Left colon (tissue), 2 donors: Measurements from ENCODE around the gene GRID2. TPM values are rescaled to one million over a fixed set of nuclear protein-coding genes. Genes with fewer than 3 reads are reported as not detected.

Source experiments
- ATAC-seq: fragments of 200-7000 bp; cut with Tn5 transposase; one replicate; pipeline ENCODE4 v1.9.1; 2020; ENCODE audit warnings: mild to moderate bottlenecking, moderate library complexity
- DNase-seq, 2 donors: peaks; one replicate each; pipeline ENCODE4 v3.0.0-alpha.2; 2020
- intact Hi-C, 2 donors: fragments of 100-400 bp; cut with DNase I in 1 of 2; cut with micrococcal nuclease in 1 of 2; formaldehyde crosslinking; loops; one replicate each; pipeline versions ENCODE4 v1.11.2 to v1.14.0; 2022; cut with DNase I, micrococcal nuclease
- total RNA-seq, 2 donors: library from RNA; stranded (reverse); fragmentation: NEBNext Ultra II Directional; extraction: Animal tissue kit (Norgen Biotek cat#: 25700); gene quantifications; one replicate each; pipeline ENCODE4 v1.2.1, GENCODE V29; 2021
- donor health status: DM: no; HTN: no; CAD: no.
- donor health status: DM: yes; HTN: yes; CAD: no.

GRID2 gene
- total RNA-seq, 2 donors from 2014 or later: not detected

DNA sequence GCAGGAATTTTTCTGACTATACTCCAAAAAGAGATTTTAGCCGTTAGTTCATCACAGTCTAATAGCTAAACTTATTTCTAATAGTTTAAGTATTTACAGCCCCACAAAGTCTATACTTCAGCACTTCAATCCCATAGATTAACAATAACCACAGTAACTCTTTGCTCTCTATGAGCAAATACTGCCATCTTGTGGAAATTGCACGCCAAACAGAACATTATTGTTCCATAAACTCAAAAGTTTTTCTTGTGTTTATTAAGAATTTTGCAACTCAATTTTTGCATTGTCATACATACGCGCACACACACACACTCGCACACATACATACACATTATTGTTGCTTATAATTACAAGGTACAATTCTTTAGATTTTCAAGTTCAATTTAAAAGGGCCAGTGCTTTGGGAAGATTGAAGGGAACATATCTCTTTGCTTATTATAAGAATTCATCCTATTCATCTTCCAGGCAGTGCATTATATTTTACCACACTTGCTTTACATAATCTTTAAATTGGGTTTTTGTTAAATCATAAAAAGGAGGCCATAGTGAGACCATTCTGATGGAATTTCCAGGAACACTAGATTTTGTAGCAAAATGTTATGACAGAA is 1461.0 kb downstream of the GRID2 start:
- intact Hi-C loops: no loop called here
- DNase-seq (no peak), ATAC-seq (peak; percentile 43)

DNA sequence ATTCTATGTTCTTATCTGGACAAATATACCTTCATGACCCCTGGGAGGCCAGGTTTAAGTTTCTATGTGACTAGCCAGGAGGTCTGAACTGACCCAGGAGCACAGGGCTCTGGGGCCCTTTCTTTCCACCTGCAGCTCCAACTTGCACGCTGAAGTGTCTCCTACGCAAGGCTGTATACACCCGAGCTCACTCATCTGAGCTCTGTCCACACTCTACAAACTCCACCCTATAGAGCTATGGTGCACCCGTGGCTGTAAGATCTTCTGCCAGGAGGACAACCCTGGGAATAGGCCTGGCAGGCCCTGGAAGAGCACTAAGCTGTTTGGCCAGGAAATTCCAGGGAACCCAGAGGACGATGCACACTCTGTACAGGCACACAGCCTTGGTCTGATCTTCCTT is 1464.2 kb downstream of the GRID2 start:
- DNase-seq (no peak), ATAC-seq (no peak)
- intact Hi-C loops: no loop called here

DNA sequence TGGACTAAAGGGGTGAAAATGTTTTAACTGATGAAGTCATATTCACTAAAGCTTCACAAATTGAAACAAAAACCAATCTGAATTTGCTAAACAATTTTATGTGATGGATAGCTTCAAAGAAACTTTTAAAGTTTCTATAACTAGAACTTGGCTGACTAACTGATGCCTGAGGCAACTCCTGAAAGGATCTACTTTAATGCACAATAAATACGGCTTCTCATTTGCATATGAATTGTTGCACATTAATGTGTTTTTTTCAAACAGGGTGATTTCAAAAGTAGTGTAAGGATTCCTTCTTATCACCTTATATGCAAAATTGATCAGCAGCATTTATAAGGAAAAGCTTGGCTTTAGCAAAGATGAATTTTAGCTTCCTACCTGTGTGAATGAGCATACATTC is 1466.4 kb downstream of the GRID2 start:
- intact Hi-C loops: no loop called here
- ATAC-seq (no peak), DNase-seq (no peak)

DNA sequence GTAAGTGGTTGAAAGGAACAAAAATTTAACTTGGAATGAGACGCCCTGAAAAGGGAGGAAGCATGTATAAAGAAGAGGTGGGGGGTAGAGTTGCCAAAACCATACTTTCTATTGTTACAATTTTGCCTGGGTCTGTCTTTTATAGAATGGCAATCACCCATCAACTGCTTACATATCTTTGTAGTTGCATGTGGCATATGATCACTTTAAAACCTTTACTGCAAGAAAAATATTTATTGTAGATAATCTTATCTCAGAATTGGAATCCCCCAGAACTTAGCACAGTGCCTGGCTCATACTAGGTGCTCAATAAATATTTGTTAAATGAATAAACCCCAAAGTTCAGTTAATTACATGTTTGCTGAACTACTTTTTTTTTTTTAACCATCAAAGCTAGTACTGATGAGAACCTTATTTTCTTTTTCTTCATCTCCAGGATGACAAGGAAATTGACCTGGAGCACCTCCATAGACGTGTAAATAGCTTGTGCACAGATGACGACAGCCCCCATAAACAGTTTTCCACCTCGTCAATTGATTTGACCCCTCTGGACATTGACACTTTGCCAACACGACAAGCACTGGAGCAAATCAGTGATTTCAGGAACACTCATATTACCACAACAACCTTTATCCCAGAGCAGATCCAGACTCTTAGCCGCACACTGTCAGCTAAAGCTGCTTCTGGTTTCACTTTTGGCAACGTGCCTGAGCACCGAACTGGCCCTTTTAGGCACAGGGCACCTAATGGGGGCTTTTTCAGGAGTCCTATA is 1468.1 kb downstream of the GRID2 start:
- peak; percentile 58 for ATAC-seq
- peak; percentile 7 to 29 for DNase-seq
- intact Hi-C loops: no loop called here

DNA sequence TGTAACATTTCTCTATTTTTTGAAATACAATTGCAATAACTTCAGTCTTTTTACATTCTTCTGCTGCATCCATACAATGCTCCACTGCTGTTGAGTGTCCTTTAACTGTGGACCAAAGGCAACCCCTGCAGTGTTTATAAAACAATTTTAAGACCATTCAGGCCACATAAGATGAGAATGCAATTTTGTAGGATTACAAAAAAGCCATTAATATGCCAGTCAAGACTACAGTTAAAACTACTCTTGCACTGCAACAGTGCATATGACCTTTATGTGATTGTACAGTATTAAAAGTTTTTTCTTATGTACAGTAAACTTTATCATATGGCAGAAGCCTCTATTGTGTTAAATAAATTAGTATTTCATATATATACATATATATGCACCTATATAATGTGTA is 1469.1 kb downstream of the GRID2 start:
- DNase-seq: no peak
- ATAC-seq: no peak
- intact Hi-C loops: no loop called here

DNA sequence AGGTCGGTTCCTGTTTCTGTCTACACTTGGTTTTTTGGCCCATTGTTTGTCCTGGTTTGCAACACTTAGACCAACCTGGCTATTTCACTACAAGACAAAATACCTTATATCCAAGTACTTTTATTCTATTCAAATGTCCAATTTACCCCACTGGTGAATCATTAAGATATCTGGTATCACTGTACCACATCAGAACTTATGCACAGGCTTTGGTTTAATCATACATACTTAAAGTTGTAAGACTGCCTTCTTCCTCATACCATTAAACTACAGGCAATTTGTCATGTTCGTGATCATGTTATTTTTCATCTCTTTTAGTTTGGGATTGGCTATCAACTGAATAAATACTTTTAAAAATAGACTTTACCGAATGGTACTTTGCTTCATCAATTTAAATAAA is 1471.8 kb downstream of the GRID2 start:
- DNase-seq (no peak), ATAC-seq (no peak)
- intact Hi-C loops: no loop called here

DNA sequence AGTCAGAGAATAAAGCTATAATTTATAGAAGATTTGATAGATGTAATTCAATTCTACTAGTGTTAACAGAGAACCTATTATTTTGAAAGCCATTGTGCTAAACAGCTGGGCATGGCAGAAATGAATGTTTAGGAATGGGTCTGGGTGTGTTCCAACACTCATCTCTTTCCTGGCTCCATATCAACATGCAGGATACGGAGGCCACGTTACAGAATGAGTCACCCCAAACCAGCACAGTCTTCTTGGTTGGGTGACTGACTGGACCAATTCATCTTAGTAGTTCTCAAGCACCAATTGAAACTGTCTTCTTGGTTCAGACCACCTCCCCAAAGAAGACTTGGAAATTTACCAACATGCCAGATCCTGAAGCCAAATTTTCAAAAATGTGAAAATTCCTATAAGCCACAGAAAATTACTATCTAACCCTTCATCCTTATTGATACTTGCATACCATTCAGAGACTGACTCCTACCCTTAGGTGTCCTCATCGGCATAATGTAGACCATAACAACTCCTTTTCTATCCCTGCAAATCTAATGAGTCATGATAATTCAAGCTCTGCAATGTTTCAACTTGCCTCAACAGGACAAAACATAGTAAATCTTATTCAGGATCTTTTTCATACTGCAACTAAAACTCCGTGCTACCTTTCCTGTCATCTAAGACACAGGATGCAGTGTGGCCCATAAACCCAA is 1472.8 kb downstream of the GRID2 start:
- no peak for DNase-seq
- intact Hi-C loops: no loop called here
- no peak for ATAC-seq

DNA sequence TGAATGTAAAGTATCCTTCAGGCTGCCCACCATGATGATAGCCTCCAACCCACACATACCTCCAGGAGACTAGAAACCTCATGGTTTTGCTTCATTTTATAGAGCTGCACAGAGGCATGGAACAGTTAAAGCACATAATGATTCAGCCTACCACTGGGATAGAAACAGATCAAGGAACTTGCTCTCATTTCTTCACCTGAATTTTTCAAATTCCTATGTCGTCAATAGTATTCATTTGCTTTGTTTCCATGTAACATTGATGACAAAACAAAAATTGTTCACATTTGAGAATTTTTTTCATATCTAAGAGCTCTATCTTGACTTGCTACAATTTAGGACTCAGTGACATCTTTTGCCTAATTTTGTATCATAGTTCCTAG is 1473.3 kb downstream of the GRID2 start:
- ATAC-seq (no peak), DNase-seq (no peak)
- intact Hi-C loops: no loop called here

DNA sequence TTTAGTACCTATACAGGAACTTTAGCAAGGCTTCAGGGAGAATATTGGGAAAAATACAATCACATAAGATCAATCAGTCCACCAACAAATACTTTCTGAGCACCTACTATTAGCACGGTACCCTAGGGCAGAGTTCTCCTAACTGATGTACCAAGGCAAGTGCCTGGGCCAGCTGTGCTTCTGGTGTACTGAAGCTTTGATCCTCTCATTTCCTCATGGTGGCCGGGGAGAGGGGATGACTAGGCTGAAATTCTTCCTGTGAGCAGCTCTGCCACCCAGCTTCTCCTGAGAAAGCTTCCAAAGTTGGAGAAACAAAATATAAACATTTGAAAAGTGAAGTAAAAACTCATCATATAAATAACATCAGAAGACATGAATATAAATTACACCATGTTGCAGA is 1475.5 kb downstream of the GRID2 start:
- DNase-seq (no peak), ATAC-seq (no peak)
- intact Hi-C loops: no loop called here

DNA sequence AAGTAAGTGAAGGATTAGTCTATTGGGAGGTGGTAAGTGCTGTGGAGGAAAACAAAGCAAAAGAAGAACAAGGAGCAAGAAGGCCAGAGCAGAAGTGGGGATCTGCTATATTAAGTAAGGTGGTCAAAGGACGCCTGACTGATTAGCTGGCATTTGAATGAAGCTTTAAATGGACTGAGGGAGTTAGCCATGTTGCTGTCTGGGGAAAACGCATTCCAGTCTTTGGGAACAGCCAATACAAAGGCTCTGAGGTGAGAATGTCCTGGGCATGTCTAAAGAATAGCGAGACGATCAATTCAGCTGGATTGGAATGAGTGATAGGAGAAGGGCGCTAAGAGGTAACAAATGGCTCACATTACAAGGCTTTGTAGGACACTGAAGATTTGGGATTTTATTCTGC is 1476.3 kb downstream of the GRID2 start:
- DNase-seq: no peak
- intact Hi-C loops: no loop called here
- no peak for ATAC-seq

DNA sequence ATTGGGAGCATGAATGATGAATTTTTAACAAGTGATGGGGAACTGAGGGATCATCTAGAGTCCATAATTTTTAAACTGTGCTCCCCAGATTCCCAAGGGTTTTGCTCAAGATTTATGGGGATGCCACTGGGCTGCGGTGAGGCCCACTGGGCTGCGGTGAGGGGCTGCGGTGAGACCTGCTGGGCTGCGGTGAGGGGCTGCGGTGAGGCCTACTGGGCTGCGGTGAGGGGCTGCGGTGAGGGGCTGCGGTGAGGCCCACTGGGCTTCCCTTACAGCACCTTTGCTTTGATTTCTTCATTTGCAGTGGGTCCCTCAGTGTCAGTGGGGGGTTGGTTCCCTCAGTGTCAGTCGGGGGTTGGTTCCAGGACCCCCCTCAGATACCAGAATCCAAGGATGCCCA is 1477.4 kb downstream of the GRID2 start:
- DNase-seq: no peak
- ATAC-seq: no peak
- intact Hi-C loops: no loop called here

DNA sequence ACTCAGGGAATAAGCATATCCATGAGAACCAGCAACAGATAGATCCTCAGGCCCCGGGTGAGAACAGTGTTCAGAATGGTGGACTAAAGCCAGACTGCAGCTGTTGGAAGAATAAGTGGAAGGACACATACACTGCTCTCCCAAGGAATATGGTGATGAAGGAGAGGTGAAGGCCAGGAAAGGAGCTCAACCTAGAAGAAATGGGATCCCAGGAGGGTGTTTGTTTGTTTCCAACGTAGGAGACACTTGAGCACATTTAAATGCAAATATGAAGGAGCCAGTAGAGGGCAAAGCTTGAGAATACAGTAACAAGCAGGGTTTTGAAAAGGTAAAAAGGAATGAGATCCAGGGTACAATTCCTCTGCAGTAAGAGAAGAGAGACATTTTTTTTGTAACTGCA is 1482.4 kb downstream of the GRID2 start:
- intact Hi-C loops: no loop called here
- ATAC-seq (no peak), DNase-seq (no peak)

DNA sequence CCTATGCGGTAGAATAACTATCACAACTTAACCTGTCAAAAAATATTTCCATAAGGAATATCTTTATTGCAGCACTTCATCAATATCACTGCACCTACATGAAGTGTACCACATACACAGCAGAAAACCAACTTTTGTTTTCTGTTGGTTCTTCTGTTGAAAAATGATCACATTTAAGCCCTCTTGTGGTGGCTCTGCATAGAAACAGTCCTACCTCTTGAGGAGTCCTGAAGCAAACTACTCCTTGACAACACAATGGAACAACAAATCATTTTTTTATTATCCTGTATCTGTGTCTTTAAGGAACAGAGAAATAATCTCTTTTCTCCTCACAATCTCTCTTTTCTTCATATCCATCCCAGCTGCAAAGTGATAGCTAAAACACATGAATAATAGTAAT is 1484.9 kb downstream of the GRID2 start:
- intact Hi-C loops: no loop called here
- ATAC-seq (no peak), DNase-seq (no peak)

DNA sequence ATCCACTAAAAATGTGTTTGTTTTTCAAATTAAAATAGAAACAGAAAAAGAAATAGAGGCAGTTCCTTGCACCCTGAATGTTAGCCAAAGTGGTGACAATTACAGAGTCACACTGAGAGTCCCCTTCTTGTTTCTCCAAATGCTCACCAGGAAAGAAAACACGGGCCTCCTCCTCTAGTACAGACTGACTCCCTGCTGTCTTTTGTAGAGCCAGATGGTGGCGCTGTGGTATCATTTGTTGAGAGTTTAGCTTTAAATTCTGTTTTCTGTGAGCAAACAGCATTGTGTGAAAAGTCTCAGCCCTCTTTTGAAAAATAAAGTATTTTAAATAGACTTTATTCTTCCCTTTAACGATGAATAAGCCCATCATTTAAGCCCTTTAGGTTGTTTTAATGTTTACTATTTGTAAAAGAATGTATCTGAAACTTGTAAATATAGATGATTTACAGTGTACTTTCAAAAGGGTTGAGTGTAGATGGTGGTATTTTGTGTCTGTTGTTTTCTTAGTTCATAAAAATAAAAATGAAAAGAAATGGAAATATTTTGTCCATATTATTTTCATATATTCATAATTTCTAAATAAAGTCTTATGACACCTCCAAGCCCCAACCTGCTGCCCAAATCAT is 1487.9 kb downstream of the GRID2 start:
- DNase-seq (peak; percentile 28 to 62), ATAC-seq (peak; percentile 75)
- intact Hi-C loops: loop anchor here in 1 of 2 donors (2.0 kb wide), 1 partner anchor 335 kb away; no protein-coding TSS in a partner anchor

DNA sequence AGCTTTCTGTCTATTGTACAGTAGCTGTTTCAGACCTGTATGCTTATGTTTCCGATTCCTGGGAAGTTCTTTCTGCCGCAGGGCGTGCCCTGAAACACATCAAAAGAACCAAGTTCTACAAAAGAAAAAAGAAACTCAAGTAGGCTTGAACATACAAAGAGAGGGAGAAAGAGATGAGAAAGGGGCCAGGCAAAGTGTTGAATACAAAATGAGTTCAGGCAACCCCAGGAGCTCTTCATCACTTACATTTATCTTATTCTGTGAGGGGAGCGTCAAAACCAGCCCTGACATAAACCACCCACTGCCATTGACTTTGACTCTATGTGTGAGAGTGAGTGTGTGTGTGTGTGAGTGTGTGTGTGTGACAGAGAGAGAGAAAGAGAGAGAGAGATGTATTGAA is 1498.3 kb downstream of the GRID2 start:
- DNase-seq (no peak), ATAC-seq (no peak)
- intact Hi-C loops: no loop called here

DNA sequence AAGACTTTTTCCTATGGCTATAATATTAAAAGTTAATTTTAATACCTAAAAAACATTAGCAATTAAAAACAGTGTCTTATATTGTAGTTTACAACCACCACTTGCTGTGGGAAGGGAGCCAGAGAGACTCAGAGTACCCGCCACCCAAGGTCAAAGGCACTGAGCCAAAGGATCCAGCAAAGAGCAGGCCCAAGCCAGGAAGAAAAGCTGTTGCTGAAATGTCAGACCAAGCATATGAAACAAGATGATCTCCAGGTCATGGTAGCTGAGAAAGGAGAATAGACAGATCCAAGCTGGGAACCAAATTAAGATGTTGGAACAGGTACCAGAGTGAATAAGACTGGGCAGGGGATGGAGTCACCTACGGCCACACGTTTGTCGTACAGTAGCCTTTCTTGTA is 1506.0 kb downstream of the GRID2 start:
- ATAC-seq (peak; percentile 71), DNase-seq (peak; percentile 41 to 56)
- intact Hi-C loops: no loop called here

DNA sequence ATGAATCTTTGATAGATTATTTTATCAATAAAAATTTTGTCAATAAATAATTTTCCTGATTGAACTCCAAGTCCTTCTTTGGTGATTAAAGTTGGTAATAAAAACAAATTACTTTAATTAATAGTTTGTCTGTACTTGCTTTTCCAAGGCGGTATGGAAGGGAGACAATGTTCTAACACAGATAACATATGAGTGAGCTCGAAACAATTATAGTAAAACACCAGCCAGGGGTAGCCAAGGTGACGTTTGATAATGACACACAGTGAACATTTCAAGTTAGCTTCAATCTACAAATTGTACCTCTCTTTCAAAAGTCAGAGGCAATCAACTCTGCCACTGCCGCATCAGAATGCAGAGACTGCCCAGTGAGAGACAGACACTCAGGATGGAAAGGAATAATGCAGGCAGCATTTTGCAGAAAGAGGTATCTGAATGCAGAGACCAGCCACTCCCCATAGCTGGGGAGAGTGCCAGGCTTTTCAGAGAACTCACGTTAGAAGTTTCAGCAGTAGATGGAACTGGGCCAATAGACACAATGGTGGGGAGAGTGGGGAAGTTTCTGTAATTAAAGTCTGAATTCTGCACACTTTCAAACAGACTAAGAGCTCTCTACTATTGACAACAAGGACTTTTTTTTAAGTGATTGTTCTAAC is 1506.7 kb downstream of the GRID2 start:
- DNase-seq (peak in 1 of 2 donors; percentile 30), ATAC-seq (peak; percentile 79)
- intact Hi-C loops: no loop called here

DNA sequence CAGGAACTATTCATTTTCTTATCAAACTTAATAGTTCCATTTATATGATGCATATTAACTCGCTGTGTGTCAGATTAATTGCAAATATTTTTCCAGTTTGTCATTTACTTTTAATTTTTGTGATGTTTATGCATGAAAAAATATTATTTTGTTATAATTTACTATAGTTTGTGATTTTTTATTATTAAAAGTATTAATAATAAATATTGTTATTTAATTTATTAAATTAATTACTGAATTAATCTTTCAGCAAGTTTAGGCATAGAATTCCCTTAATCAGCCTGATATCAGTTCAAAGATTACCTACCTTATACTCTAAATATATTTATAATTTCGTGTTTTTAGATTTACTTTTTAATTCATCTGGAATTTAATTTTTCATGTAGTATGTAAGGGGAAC is 1509.3 kb downstream of the GRID2 start:
- ATAC-seq (no peak), DNase-seq (no peak)
- intact Hi-C loops: no loop called here

DNA sequence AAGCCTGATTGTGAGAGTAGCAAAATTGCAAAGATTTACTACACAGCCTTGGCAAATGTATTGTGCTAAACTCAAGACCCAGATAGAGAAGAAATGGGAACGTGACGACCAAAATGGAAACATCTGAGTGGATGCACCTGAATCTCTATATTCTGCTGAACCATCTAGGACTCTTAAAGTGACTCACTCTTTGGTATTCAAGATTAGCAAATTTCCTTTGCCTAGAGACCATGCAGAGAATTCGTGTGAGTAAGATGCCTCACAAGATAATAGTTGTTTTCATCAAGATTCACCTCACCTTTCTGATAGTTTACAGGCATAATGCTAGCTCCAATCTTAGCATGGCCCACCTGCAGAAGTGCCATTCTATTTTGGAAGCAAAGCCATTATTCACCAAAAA is 1510.4 kb downstream of the GRID2 start:
- DNase-seq (no peak), ATAC-seq (no peak)
- intact Hi-C loops: no loop called here
